Prostate gland (tissue), 2 donors: ENCODE results near the gene HOXC5.

ENCODE experiments used
- POLR2AphosphoS5 ChIP-seq: sonication (generic); formaldehyde crosslinking; IDR thresholded peaks from one replicate; pipeline ENCODE4 v1.6.1; 2017; ENCODE audit warnings: antibody characterized with exemption
- TF ChIP-seq, protein P1 (sequence below), 4 experiments: fragments of 200-600 bp in 2 of 4; fragments of 450-650 bp in 2 of 4; sonication (generic) in 2 of 4; IDR thresholded peaks; 1 replicate in 3 of 4; 2 replicates in 1 of 4; pipeline ENCODE4 v1.5.1; 2016 to 2019; ENCODE audit warnings: antibody characterized with exemption in 4 of 4, mild to moderate bottlenecking in 2 of 4, moderate library complexity in 2 of 4

DNA sequence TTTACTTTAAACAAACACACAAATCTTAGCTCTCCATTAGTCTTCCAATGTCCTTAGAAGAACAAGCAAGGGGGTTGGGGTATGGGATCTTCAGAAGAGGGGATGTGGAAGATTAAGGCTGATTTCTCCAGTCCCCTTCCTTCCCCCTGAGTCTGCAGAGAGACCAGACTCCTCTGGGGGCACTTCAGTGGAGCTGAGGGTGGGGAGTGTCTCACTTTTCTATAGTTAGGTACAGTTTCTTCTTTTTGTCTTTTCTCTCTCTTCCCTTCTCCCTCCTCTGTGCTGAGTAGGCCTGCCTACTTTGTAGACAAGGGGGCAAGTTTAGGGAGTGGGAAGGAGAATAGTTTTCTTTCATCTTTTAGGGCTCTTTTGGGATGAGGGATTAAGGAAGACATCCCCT, 23.3 kb downstream of the HOXC5 start:
- TF ChIP-seq, protein P1, sequence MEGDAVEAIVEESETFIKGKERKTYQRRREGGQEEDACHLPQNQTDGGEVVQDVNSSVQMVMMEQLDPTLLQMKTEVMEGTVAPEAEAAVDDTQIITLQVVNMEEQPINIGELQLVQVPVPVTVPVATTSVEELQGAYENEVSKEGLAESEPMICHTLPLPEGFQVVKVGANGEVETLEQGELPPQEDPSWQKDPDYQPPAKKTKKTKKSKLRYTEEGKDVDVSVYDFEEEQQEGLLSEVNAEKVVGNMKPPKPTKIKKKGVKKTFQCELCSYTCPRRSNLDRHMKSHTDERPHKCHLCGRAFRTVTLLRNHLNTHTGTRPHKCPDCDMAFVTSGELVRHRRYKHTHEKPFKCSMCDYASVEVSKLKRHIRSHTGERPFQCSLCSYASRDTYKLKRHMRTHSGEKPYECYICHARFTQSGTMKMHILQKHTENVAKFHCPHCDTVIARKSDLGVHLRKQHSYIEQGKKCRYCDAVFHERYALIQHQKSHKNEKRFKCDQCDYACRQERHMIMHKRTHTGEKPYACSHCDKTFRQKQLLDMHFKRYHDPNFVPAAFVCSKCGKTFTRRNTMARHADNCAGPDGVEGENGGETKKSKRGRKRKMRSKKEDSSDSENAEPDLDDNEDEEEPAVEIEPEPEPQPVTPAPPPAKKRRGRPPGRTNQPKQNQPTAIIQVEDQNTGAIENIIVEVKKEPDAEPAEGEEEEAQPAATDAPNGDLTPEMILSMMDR (IDR thresholded peaks at IDR 0.05), result no peak
- no peak for TF ChIP-seq POLR2AphosphoS5
